NCI-H510A treated with DMSO at 0.1 percent for 48 hours (cell line): Measurements from ENCODE around the gene SYNPO.
A peak's percentile ranks its signal among the peaks of the same experiment; 100 is the strongest.

Experiments used
- DNase-seq: peaks from one replicate; lab custom pipeline; 2025; lab: John Stamatoyannopoulos, UW

SYNPO gene

GRCh38 chr5:150690760-150691159 lies 50.3 kb downstream of the SYNPO start:
- no peak for DNase-seq

DNA sequence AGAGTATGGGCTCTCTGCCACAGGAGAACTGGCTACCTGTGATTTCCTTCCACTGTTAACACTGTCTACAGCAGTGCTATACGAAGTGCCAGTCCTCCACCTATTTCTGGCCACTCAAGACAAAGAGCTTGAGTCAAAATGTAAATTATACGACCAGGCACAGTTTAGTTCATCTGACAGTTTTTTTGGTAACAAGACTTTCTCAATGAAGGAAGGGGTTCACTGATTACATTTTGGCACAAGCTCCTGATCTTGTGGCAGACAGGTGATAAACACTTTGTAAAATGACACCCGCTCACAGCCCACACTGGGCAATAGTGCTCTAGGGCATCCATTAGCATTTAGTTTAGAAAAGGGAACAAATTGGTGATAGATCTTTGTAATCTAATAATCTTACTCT lies 51.8 kb downstream of the SYNPO start:
- no peak for DNase-seq

DNA sequence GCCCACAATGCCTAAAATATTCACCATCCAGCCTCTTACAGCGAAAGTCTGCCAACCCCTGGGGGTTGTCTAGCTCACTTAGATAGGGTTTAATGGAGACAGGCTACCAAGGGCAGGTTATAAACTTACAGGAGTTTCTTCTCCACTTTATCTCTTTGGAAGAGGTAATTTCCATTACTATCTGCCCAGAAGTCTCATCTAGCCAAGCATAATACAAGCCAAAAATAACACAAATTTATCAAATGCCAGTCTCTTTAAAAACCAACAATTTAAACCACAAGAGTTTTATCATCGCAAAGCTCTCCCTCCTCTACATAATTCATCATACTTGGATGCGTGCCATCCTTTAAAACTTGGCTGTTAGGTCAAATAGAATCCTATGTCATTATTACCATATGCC lies 54.2 kb downstream of the SYNPO start:
- no peak for DNase-seq

DNA sequence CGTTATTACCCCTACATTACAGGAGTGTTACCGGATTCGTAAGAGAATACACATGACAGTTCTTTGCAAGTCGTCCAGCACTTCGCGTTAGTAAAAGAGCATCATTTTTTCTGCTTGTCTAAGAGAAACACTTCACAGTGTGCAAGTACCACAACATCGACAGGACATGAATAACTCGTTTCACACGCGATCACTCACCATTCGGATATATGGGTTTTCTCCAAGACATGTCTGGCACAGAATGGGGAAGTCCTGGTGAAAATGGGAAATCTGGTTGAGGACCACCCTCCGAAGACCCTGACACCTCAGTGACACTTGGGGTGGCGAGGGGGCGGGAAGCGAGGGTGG lies 59.8 kb downstream of the SYNPO start:
- DNase-seq = peak; percentile 20

GRCh38 chr5:150700594-150701377 lies 60.3 kb downstream of the SYNPO start, which contains the start of gene RBM22:
RBM22 (minus strand) TSS chr5:150701062; CDS start chr5:150700985, 77 bp downstream.
- DNase-seq = peak; percentile 91

DNA sequence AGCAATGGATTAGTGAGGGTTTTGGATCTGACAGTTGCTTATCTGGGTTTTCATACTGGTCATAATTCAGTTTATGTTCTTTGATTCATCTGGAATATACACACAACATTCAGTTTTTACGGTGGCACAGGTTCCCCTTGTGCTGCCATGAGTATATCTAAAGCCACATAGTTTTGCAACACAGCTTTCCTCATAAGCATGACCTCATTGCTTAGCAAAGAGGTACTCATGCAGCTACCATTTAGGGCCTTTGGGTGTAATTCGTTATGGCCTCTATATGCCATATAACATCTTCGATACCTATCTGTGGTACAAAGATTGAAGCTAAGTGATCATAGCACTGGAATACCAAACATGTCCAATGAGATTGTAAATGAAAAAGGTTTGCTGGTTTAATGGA lies 63.3 kb downstream of the SYNPO start:
- no peak for DNase-seq

- no peak for DNase-seq
These were observed 66.4 kb downstream of the SYNPO start for GRCh38 chr5:150706776-150707390.
